Iris pigment epithelial cell (primary cell): ENCODE results near the gene PDIA2.

Source experiments
- DNase-seq: peaks from one replicate; pipeline ENCODE4 v3.0.0-alpha.2; 2011; ENCODE audit warnings: low read depth

The PDIA2 gene

DNA sequence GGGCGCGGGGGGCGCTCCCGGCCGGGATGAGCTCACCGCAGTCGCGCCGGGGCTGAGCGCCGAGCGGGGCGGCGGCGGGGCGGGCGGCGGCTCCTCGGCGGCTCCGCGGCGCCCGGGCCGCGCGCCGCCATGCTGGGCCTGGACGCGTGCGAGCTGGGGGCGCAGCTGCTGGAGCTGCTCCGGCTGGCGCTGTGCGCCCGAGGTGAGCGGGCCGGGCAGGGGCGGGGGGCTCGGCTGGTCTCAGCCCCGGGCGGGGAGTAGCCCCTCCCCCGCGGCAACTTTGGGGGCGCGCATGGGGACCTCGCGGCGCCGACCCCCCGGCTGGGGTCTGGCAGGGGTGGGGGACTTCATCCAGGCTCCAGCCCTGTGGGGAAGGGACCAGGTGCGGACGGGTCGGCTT, 2.4 kb upstream of the PDIA2 start, which contains the start of gene ARHGDIG:
ARHGDIG (plus strand) TSS at position 40 of the 400 bp plus-strand sequence; CDS start at position 130, 90 bp downstream.
- no peak for DNase-seq

DNA sequence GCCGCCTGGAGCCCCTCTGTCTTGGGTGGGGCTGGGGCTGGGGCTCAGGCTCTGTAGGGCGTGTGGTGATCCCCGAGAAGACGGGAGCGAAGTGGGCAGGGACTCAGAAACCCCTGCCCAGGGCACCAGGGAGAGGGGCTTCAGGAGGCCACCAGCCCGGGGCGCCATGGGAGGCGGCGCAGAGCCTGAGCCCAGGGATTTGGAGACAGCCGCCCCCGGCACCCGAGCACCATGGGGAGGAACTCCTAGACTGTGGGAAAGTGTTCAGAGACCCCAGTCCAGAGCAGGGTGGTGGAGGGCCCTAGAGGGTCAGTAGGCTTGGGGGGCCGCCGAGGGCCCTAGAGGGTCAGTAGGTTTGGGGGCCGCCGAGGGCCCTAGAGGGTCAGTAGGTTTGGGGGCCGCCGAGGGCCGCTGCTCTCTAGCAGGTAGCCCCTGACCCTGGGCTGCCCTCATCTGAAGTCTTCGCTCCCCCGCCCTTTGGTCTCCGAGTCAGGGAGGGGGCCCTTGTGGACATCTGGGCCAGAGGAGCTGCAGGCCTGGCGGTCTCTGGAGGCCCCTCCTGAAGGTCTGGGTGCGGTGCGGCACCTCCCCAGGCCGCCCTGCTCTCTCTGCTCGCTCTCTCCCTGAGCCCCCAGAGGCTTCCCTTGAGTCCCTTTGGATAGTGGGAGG, 1.8 kb upstream of the PDIA2 start:
- DNase-seq: no peak

DNA sequence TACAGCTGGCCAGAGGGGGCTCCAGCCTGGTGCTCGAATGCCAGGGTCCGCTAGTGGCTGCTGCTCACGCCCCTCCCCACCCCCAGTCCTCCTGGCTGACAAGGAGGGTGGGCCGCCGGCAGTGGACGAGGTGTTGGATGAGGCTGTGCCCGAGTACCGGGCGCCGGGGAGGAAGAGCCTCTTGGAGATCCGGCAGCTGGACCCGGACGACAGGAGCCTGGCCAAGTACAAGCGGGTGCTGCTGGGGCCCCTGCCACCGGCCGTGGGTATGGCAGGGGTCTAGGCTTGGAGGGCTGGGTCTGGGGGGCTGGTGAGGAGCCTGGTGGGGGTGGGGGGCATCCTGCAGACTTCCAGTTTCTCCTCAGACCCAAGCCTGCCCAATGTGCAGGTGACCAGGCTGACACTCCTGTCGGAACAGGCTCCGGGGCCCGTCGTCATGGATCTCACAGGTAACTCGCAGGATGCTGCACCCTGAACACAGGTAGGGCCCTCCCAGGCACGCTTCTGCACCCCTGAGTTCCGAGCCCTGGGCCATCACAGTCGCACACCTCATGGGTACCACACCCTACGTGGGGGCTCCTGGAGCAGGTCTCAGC, 1.2 kb upstream of the PDIA2 start:
- no peak for DNase-seq

DNA sequence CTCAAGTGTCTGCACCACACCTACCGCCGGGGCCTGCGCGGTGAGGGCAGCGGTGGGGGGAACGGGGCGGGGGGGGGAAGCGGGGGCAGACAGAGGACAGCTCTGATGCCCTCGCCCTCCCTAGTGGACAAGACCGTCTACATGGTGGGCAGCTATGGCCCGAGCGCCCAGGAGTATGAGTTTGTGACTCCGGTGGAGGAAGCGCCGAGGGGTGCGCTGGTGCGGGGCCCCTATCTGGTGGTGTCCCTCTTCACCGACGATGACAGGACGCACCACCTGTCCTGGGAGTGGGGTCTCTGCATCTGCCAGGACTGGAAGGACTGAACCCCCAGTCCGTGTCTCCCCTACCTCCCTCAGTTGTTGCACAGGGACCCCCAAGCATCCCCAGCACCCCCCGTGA, 473 bp upstream of the PDIA2 start:
- no peak for DNase-seq

DNA sequence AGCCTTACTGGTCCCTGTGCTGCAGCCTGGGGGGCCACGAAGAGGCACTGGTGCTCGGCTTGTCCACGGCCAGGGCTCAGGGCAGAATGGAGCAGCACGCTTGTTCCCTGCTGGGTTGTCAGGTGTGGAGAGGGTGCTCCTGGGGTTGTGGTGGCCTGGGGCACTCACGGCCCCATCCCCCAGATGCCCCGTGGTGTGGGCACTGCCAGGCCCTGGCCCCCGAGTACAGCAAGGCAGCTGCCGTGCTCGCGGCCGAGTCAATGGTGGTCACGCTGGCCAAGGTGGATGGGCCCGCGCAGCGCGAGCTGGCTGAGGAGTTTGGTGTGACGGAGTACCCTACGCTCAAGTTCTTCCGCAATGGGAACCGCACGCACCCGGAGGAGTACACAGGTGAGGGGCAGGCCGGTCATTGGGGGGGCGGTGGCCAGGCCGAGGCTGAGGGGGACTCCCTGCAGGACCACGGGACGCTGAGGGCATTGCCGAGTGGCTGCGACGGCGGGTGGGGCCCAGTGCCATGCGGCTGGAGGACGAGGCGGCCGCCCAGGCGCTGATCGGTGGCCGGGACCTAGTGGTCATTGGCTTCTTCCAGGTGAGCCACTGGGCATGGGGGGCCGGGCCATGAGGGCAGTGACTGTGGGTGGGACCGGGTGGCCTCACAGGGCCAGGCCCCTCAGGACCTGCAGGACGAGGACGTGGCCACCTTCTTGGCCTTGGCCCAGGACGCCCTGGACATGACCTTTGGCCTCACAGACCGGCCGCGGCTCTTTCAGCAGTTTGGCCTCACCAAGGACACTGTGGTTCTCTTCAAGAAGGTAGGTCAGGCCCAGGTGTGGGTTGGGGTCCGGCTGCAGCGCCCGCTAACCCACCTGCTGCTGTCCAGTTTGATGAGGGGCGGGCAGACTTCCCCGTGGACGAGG, 1.5 kb downstream of the PDIA2 start:
- no peak for DNase-seq

DNA sequence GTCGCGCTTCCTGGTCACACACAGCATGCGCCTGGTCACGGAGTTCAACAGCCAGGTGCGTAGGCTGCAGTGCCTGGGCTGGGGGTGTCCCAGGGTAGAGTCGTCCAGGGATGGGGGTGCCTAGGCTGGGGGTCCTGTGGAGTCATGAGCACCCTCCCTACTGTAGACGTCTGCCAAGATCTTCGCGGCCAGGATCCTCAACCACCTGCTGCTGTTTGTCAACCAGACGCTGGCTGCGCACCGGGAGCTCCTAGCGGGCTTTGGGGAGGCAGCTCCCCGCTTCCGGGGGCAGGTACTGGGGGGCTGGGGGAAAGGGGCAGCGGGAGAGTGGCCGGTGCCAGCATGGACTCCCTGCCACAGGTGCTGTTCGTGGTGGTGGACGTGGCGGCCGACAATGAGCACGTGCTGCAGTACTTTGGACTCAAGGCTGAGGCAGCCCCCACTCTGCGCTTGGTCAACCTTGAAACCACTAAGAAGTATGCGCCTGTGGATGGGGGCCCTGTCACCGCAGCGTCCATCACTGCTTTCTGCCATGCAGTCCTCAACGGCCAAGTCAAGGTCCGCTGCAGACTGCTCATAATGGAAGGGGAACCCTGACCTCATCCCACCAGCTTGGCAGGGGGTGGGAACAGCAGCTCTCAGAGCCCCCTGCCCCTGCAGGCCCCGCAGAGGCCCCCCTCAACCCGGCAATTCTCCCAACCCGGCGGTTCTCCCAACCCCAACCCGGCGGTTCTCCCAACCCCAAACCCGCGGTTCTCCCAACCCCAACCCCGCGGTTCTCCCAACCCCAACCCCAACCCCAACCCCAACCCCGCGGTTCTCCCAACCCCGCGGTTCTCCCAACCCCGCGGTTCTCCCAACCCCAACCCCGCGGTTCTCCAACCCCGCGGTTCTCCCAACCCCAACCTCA, 2.4 kb downstream of the PDIA2 start:
- no peak for DNase-seq

DNA sequence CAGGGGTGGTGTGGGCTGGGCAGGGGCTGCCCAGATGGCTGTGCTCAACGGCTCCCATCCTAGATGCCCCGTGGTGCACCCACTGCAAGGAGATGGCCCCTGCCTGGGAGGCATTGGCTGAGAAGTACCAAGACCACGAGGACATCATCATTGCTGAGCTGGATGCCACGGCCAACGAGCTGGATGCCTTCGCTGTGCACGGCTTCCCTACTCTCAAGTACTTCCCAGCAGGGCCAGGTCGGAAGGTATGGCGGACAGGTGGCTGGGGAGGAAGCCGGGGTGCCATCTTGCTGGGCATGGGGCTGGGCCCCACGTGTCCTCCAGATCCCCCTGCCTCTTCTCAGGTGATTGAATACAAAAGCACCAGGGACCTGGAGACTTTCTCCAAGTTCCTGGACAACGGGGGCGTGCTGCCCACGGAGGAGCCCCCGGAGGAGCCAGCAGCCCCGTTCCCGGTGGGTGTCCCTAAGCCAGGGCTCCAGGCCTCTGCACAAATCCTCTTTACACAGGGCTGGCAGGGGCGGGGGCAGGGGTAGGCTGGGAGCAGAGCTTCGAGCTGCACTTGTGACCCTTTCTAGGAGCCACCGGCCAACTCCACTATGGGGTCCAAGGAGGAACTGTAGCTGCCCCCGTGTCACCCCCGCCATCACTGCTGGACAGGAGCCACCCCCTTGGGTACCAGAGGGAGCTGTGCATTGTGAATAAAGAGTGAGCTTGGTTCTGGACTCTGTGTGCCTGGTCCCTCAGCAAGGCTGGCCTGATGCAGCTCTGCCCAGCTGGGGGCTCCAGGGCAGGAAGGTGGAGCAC, 3.7 kb downstream of the PDIA2 start:
- no peak for DNase-seq

DNA sequence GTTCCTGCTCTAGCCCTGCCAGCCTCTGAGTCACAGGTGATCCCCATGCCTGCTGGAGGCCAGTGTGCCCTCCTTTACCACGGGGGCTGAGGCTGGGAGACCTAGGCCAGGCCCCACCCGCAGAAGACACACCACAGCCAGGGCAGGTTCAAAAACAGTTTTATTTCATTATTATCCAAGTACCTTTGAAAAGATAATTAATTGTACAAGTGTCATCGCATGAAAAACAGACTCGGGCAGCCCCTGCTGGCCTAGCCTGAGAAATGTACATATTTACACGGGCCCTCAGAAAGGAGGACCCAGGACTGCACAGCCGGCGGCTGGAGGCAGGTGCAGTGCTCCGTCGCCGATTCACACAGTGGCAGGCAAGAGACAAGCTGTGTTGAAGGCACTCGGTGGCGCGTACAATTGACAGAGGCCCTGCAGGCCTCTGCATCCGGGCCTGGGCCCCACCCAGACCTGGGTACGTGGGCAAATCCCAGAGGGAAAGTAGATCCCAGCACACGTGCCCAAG, 4.4 kb downstream of the PDIA2 start:
- no peak for DNase-seq

DNA sequence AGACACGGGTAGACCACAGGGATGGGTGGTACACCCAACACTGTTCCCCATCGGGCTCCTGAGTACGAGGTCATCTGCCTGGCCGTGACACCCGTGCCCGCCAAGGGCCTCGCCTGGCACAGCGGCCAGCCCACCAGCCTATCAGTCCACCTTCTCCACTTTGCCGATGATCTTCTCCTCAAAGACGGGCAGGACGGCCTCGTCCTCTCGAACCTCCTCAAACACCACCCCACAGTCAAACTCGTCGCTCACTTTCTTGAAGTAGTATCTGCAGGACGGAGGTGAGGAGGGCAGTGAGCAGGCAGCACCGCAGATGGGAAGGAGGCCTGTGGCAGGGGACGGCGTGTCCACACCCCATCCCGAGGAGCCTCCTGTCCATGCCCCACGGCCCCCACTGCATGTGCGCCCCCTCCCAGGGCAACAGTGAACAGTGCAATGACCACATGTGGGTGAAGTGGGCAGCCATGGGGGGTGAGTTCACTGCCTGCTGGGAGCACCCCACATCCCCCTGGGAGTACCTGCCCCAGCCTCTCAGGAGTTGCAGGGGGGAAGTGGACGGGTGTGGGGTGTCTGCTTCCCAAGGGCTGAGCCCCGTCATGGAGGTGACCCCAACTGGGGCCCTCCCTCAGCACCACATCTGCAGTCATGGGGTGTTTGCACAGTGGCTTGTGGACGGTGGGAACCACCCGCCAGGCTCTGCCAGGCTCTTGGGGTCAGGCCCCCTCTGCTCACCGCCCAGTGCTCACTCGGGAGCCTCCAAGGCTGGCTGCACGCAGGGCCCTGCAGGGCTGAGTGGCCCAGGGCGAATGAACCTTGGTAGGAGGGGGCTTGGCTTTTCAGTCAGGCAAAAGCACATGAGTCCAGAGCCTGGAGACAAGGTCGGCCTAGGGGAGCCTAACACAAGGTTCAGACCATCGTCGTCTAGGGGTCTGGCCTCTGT, 5.3 kb downstream of the PDIA2 start:
- no peak for DNase-seq

DNA sequence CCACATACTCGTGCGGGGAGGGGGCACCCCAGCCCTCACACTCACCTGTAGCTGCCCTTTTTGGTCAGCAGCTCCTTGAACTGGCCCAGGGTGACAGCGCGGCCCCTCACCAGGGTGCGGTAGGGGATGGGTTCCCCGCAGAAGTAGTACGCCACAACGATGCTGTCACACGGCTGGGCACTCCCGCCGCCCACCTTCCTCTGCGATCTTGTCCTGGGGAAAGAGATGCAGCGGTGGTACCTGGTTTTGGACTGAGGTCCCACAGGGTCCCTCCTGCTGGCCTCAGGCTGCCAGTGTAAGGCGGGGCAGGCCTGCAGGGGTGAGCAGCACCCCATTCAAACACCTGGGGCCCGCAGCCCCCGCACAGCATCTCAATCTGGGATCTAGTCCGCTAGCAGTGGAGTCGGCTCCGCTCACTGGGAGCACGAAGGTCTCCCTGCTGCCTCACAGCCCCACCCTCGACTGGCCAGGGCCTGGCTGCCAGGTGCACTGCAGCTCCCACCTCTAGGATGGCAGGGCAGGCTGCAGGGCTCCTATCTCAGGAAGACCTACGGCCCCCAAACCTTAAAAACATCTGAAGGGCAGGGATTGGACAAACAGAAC, 6.5 kb downstream of the PDIA2 start:
- no peak for DNase-seq

DNA sequence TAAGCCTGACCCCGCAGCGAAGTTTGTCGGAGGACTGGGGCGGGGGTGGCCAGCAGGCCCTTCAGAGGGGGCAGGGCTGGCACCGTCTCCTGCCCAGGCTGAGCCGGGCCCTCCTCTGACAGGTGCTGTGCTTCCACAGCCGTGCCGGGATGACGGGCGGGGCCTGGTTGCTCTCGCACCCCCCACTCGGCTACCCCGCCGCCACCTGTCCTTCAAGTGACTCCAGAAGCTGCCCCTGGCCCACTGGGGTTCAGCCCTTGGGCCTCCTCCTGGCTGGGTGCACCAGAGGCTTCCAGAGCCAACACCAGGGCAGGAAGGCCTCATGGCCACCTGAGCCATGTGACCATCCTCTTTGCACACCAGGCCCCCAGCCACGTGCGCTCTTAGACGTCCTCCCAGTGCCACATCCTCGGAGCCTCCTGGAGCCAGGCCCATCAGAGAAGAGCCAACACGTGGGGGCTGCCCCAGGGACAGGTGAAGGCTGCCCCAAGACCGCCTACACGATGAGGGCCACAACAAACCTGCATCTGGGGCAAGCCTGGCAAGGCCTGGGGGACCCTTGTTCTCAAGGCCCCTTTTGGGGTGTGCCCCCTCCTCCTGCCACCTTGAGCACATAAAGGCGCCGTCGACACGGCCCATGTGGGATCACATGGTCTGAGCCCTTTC, 7.2 kb downstream of the PDIA2 start:
- DNase-seq: no peak

DNA sequence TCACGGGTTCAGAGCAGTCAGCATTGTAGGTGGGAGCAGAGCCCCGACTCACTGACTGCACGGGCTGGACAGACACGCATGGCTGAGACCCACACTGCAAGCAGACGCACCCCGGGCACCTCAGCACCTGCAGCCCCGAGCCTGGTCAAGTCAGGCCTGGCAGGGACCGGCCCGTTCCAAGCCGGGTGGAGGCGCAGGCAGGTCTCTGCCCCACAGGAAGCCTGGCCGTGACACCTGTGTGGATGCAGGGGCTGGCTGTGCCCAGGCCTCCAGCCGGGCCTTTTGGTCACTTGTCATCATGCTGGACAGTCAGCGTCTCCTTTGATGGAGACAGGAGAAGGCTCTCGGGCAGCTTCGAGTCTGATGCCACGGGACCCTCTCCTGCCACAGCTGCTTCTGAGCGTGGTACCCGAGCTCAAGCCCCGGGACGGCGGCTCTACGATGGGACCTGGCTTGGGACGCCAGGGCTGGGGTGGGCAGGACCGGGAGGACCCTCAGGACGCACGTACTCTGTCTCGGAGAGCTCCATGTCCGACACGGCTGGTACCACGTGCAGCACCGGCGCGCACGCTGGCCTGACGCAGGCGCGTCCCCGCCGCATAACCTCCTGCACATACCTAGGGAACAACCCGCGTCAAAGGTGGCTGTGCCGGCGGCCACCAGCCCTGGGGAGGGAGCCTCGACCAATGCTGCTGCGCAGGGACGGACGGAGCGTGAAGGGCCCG, 7.9 kb downstream of the PDIA2 start:
- no peak for DNase-seq

DNA sequence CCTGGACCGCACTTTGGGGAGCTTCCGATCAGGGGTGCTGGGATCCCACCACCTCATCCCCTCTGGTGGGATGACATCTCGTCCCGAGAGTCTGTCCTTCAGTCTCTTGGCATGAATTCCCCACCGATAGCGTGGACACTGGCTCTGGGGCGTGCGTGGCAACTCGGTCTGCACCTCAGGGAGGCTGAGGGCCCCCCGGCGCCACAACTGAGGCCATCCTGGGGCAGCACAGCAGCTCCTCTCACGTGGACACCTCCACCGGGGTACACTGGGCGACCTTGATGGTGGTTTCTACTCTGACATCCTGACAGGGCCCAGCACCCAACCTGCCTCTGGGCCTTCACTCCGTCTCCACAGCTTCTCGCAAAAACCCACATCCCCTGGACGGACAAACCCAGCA, 8.6 kb downstream of the PDIA2 start:
- no peak for DNase-seq

DNA sequence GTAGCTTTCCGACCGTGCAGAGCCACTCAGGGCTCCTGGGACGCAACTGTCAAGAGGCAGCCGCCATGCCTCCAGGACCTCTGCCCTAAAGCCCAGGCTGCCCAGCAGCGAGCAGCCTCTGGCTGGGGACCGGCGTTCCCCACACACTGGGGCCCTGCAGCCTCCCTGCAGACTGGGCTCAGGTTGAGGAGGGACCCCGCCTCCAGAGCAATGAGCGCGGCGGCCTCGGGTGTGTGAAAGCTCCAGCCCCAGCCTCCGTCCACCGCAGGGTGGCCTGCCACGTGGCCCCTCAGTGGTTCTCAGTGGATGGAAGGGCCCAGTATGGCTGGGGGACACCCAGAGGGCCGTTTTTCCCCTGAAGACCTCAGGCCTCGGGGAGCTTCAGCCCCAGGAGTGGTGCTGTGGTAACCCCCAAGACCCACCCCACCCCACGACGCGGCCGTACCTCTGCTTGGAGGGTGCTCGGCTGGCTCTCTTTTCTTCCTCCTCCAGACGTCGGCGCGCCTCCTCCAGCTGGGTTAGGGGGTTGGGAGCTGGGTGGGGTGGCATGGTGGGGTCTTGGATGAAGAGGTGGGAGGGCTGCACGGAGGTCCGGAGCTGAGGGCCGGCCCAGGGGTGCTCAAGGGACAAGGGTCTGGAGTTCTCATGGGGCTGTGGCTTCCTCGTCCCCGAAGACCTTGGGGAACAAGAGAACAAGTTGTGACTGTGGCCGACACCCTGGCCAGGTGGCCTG, 10.2 kb downstream of the PDIA2 start:
- no peak for DNase-seq

DNA sequence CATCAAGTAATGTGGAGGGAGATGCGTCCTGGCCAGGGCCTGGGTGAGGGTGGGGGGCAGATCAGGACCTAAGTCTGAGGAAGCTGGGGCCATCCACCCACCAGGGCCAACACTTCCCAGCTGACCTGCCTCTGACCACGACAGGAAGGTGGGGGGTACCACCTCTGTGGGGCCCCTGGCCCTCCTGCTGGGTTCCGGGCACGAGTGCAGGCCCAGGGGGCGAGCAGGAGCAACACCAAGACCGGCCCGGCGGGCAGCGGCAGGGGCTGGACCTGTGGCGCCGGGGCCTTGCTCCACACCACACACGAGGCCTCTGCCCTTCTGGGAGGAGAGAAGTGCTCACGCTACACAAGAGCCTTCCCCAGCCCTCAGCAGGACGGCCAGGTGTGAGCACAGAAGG, 13.3 kb downstream of the PDIA2 start:
- DNase-seq: no peak

DNA sequence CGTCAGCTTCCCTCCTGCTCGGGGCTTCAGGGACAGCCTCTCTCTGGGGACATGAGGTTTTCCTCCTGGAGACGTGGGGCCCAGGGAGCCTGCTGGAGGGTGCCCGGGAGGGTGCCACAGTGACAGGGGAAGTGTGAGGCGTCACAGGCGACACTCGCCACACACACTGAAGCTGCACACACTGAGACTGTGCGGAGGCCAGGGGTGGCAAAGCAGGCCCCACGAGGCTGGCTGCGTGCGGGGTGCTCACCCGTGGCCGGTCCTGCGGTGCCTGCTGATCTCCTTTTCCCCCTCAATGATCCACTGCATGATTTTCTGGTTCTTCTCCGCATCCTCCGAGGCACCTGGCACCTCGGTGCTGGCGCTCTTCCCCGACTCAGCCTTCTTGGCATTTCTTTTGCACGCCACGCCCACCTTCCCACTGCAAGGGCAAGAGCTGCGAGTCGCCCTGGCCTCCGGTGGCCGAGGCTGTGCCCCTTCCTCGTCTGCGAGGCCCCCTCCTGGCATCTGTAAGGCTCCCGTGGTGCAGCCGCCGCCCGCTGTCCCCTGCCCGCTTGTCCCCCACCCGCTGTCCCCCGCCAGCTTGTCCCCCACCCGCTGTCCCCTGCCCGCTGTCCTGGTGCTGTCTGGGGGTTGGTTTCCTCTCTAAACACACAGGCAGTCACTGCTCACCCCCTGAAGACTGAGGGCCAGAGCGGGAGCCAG, 14.0 kb downstream of the PDIA2 start:
- DNase-seq: no peak

DNA sequence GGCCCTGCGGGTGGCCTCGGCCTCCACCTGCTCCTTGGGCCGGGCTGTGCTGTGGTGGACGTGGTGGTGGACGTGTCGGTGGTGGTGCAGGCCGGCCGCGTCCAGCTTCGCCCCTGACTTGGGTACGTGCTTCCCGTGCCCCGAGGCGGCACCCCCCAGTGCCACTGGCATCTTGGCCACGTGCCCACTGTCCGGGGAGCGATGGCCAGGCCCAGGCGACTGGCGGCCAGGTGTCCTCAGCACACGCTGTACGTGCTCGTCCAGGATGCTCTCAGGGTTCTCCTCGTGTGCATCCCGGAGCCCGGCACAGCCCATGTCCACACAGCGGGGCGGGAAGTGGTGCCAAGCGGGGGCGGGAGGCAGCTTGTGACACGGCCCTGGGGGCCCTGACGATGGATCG, 14.9 kb downstream of the PDIA2 start:
- no peak for DNase-seq
